Kidney (tissue), 14 donors: ENCODE data around the gene RNGTT. TPM values are rescaled to one million over a fixed set of nuclear protein-coding genes. Genes with fewer than 3 reads are reported as not detected.

Experiments used
- DNase-seq, 5 donors: peaks; one replicate each; pipeline ENCODE4 v3.0.0-alpha.2; 2013 to 2020
- FAIRE-seq: peaks from 2 replicates; lab custom pipeline; 2012; peaks lifted over from hg19 to GRCh38; lab: Jason Lieb, UNC
- H3K27ac ChIP-seq, 2 donors: one replicate each; pipeline ENCODE4 v1.7.0; 2013; ENCODE audit warnings: low read depth in 2 of 2, low read length in 2 of 2, inconsistent platforms in 1 of 2
- H3K27me3 ChIP-seq: one replicate; pipeline ENCODE4 v1.7.1; 2013; ENCODE audit warnings: low read length, inconsistent platforms; ENCODE audit not compliant: control insufficient read depth, insufficient read depth
- H3K36me3 ChIP-seq, 3 donors: one replicate each; pipeline versions ENCODE4 v1.7.0 to v1.7.1; 2013; ENCODE audit warnings: low read length in 3 of 3, control low read depth in 1 of 3, inconsistent platforms in 1 of 3; ENCODE audit not compliant: insufficient read depth in 3 of 3, control insufficient read depth in 2 of 3
- H3K4me1 ChIP-seq, 3 donors: one replicate each; pipeline versions ENCODE4 v1.7.0 to v1.7.1; 2013; ENCODE audit warnings: low read length in 3 of 3, inconsistent platforms in 1 of 3, low read depth in 1 of 3; ENCODE audit not compliant: control insufficient read depth in 2 of 3, insufficient read depth in 2 of 3
- H3K4me3 ChIP-seq, 3 donors: one replicate each; pipeline versions ENCODE4 v1.7.0 to v1.8.1; 2013; ENCODE audit warnings: low read length in 3 of 3, control low read depth in 1 of 3, inconsistent platforms in 1 of 3
- H3K9ac ChIP-seq, 3 donors: one replicate each; pipeline versions ENCODE4 v1.7.0 to v1.7.1; 2013; ENCODE audit warnings: low read length in 3 of 3, control low read depth in 1 of 3, inconsistent platforms in 1 of 3
- H3K9me3 ChIP-seq, 3 donors: one replicate each; pipeline versions ENCODE4 v1.7.0 to v1.7.1; 2013; ENCODE audit warnings: low read length in 3 of 3, control low read depth in 1 of 3, inconsistent platforms in 1 of 3; ENCODE audit not compliant: control insufficient read depth in 2 of 3, insufficient read depth in 1 of 3
- CTCF ChIP-seq: IDR thresholded peaks from 3 replicates; pipeline ENCODE4 v1.5.1; 2012; ENCODE audit warnings: mild to moderate bottlenecking, moderate library complexity, borderline replicate concordance; ENCODE audit not compliant: insufficient read depth; ENCODE audit errors: extremely low read depth
- intact Hi-C: fragments of 100-400 bp; cut with DNase I; formaldehyde crosslinking; loops from one replicate; pipeline ENCODE4 v1.11.1; 2022
- polyA plus RNA-seq: library from polyadenylated mRNA; stranded (reverse); fragments of 350-450 nt; fragmentation: Illumina TruSeq; extraction: RNeasy Lipid Tissue Mini Kit (QIAGEN cat#74804); gene quantifications from one replicate; pipeline ENCODE4 v1.2.3, GENCODE V29; 2014; ENCODE audit warnings: low read depth, low replicate concordance; ENCODE audit not compliant: insufficient read depth
- total RNA-seq: library from RNA; stranded (reverse); fragmentation: NEBNext Ultra II Directional; extraction: Animal tissue kit (Norgen Biotek cat#: 25700); gene quantifications from one replicate; pipeline ENCODE4 v1.2.1, GENCODE V29; 2021
- donor health status: control.
- donor health status: control.
- donor health status: control.
- donor health status: control.
- donor health status: control.
- donor health status: DM: yes; HTN: yes; CAD: no.
- donor health status: Normal renal cell carcinoma (clear cell type).

The RNGTT gene
- total and polyA plus RNA-seq, 2 donors from 2014 or later = 5.4 to 13.8 TPM

- intact Hi-C loops = no loop called here
- Histone ChIP-seq H3K27ac (no peak overlapping the region), H3K9me3 (peaks cover 0 to 3% (median 0%) of the 10 kb centered on the region in 3 donors), H3K27me3 (no peaks in the 10 kb centered on the region), H3K36me3 (peaks cover 0 to 2% (median 0%) of the 10 kb centered on the region in 3 donors), H3K4me3 (no peak overlapping the region), H3K4me1 (no peaks in the 10 kb centered on the region), H3K9ac (no peak overlapping the region)
- FAIRE-seq = no peak
- DNase-seq = no peak
- no peak for TF ChIP-seq CTCF
Measured at GRCh38 chr6:88808381-88808780, 155.0 kb downstream of the RNGTT start.

GRCh38 chr6:88807622-88808021 is 155.8 kb downstream of the RNGTT start:
- Histone ChIP-seq H3K9me3 (peaks cover 0 to 3% (median 0%) of the 10 kb centered on the region in 3 donors), H3K27me3 (no peaks in the 10 kb centered on the region), H3K36me3 (peaks cover 0 to 2% (median 0%) of the 10 kb centered on the region in 3 donors), H3K27ac (no peak overlapping the region), H3K4me3 (no peak overlapping the region), H3K4me1 (no peaks in the 10 kb centered on the region), H3K9ac (no peak overlapping the region)
- DNase-seq (no peak), FAIRE-seq (no peak)
- no peak for TF ChIP-seq CTCF
- intact Hi-C loops = no loop called here

- Histone ChIP-seq H3K4me1 (no peaks in the 10 kb centered on the region), H3K4me3 (no peak overlapping the region), H3K27ac (no peak overlapping the region), H3K9me3 (peaks cover 0 to 3% (median 0%) of the 10 kb centered on the region in 3 donors), H3K9ac (no peak overlapping the region), H3K36me3 (peaks cover 0 to 2% (median 0%) of the 10 kb centered on the region in 3 donors), H3K27me3 (no peaks in the 10 kb centered on the region)
- DNase-seq (no peak), FAIRE-seq (no peak)
- intact Hi-C loops = no loop called here
- TF ChIP-seq CTCF = no peak
Measured at GRCh38 chr6:88806728-88807127, 156.7 kb downstream of the RNGTT start.

GRCh38 chr6:88804701-88805100 is 158.7 kb downstream of the RNGTT start:
- DNase-seq (no peak), FAIRE-seq (no peak)
- Histone ChIP-seq H3K36me3 (peaks cover 0 to 4% (median 2%) of the 10 kb centered on the region in 3 donors), H3K9me3 (peaks cover 0 to 3% (median 0%) of the 10 kb centered on the region in 3 donors), H3K4me1 (no peaks in the 10 kb centered on the region), H3K27me3 (no peaks in the 10 kb centered on the region), H3K4me3 (no peak overlapping the region), H3K27ac (no peak overlapping the region), H3K9ac (no peak overlapping the region)
- TF ChIP-seq CTCF = no peak
- intact Hi-C loops = no loop called here
